RWPE2 (cell line): ENCODE data around the gene SLC22A1.
"Not testable (repeated sequence)": the region's sequence is repeated elsewhere in the genome, so short reads cannot be mapped to it uniquely, and the experiment has no call there.

Experiments used
- ATAC-seq: fragments of 200-7000 bp; cut with Tn5 transposase; 3 replicates; pipeline ENCODE4 v1.9.1; 2021; ENCODE audit warnings: low read depth
- DNase-seq: peaks from one replicate; pipeline ENCODE4 v3.0.0-alpha.2; 2020; ENCODE audit warnings: low spot score
- H3K27ac ChIP-seq: fragments of 450-650 bp; 2 replicates; pipeline ENCODE4 v1.5.1; 2017; ENCODE audit warnings: mild to moderate bottlenecking; ENCODE audit not compliant: poor library complexity, severe bottlenecking
- H3K27me3 ChIP-seq: fragments of 250-450 bp; sonication (Bioruptor Pico); 2 replicates; pipeline ENCODE4 v1.5.1; 2021; ENCODE audit warnings: mild to moderate bottlenecking, moderate library complexity; ENCODE audit not compliant: insufficient read depth, poor library complexity, severe bottlenecking
- H3K36me3 ChIP-seq: fragments of 250-450 bp; sonication (Bioruptor Pico); 2 replicates; pipeline ENCODE4 v1.5.1; 2020; ENCODE audit warnings: low read depth, mild to moderate bottlenecking, moderate library complexity
- H3K4me1 ChIP-seq: fragments of 250-450 bp; sonication (Bioruptor Pico); 2 replicates; pipeline ENCODE4 v1.5.1; 2021; ENCODE audit warnings: mild to moderate bottlenecking, moderate library complexity; ENCODE audit not compliant: insufficient read depth, poor library complexity, severe bottlenecking
- H3K4me3 ChIP-seq: fragments of 250-450 bp; sonication (Bioruptor Pico); 2 replicates; pipeline ENCODE4 v1.5.1; 2021; ENCODE audit warnings: mild to moderate bottlenecking, moderate library complexity; ENCODE audit not compliant: severe bottlenecking
- H3K9me3 ChIP-seq: fragments of 250-450 bp; sonication (Bioruptor Pico); 2 replicates; pipeline ENCODE4 v1.5.1; 2021; ENCODE audit warnings: mild to moderate bottlenecking, moderate library complexity; ENCODE audit not compliant: severe bottlenecking
- CTCF ChIP-seq: fragments of 450-650 bp; IDR thresholded peaks from one replicate; pipeline ENCODE4 v1.5.1; 2017; ENCODE audit warnings: mild to moderate bottlenecking, moderate library complexity; ENCODE audit not compliant: poor library complexity, severe bottlenecking

Gene SLC22A1

DNA sequence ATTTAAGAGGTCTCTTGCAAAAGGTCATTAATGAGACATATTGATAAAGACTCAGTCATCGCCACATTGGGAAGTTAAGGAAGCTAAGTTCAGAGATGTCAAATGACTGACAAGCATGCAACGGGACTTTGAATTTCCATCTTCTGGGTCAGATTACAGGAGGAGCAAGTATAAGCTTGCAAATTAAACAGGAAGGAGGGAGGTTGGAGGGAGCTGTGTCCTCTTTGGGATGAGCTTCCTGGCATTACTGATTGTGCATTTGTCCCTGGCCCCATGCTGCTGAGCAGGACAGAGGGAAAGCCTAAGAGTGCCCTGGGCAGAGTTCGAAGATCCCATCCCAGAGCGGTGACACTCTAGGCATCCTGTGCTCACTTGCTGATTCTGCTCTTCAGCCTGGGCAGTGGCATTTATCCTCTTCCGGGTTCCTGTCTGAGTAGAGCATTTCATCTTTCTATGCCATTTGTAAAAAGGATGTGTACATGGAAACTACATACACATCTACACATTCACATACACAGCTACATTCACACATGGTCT, 40.5 kb downstream of the SLC22A1 start:
- ATAC-seq (no peak), DNase-seq (no peak)
- Histone ChIP-seq H3K27ac (no peak overlapping the region), H3K36me3 (no peaks in the 10 kb centered on the region), H3K9me3 (no peaks in the 10 kb centered on the region), H3K4me1 (peaks cover 3% of the 10 kb centered on the region), H3K27me3 (no peaks in the 10 kb centered on the region), H3K4me3 (no peak overlapping the region)
- no peak for TF ChIP-seq CTCF

GRCh38 chr6:160163425-160163824, 41.8 kb downstream of the SLC22A1 start:
- no peak for DNase-seq
- TF ChIP-seq CTCF, result no peak
- Histone ChIP-seq H3K4me1 (peaks cover 3% of the 10 kb centered on the region), H3K4me3 (no peak overlapping the region), H3K27me3 (no peaks in the 10 kb centered on the region), H3K27ac (no peak overlapping the region), H3K9me3 (no peaks in the 10 kb centered on the region), H3K36me3 (no peaks in the 10 kb centered on the region)
- ATAC-seq, result no peak

DNA sequence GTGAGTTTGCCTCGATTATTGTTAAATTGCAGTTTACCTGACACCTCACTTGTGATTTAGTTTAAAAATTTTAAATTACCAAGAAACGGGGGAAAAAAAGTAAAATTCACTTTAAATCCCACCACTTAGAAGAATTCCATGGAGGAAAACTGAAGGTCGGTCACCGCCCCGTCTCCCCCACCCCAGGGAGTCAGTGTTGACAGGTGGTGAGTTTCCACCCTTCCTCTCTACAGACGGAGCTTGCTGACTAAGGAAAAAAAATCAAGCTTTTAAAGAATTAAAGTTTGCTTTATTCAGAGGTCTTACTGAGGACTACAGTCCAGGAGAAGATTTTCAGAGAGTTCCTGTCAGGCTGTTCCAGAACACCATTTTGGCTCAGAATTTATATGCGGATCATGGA, 42.3 kb downstream of the SLC22A1 start:
- no peak for TF ChIP-seq CTCF
- ATAC-seq (no peak), DNase-seq (no peak)
- no peaks in the 10 kb centered on the region for H3K27me3 ChIP-seq
- no peak overlapping the region for H3K4me3 ChIP-seq
- H3K9me3 ChIP-seq, result no peaks in the 10 kb centered on the region
- no peak overlapping the region for H3K27ac ChIP-seq
- peaks cover 3% of the 10 kb centered on the region for H3K4me1 ChIP-seq
- H3K36me3 ChIP-seq, result no peaks in the 10 kb centered on the region

DNA sequence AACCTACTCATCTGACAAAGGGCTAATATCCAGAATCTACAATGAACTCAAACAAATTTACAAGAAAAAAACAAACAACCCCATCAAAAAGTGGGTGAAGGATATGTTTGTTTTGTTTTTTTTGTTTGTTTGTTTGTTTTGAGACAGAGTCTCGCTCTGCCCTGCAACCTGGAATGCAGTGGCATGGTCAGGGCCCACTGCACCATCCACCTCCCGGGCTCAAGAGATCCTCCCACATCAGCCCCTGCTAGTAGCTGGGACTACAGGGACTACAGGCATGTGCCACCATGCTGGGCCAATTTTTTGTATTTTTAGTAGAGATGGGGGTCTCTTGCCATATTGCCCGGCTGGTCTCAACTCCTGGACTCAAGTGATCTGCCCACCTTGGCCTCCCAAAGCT, 44.3 kb downstream of the SLC22A1 start:
- ATAC-seq, H3K27ac ChIP-seq, H3K4me1 ChIP-seq, H3K36me3 ChIP-seq, H3K4me3 ChIP-seq, H3K9me3 ChIP-seq, H3K27me3 ChIP-seq, DNase-seq: not testable (repeated sequence)

- H3K4me1 ChIP-seq, result no peaks in the 10 kb centered on the region
- TF ChIP-seq CTCF, result no peak
- no peaks in the 10 kb centered on the region for H3K27me3 ChIP-seq
- H3K4me3 ChIP-seq, result no peak overlapping the region
- no peak overlapping the region for H3K27ac ChIP-seq
- no peak for ATAC-seq
- H3K36me3 ChIP-seq, result no peaks in the 10 kb centered on the region
- no peaks in the 10 kb centered on the region for H3K9me3 ChIP-seq
- DNase-seq, result no peak
Observed at GRCh38 chr6:160167604-160168399, 46.2 kb downstream of the SLC22A1 start.
